ENCODE measurements around the gene SYT7.
A peak's percentile ranks its signal among the peaks of the same experiment; 100 is the strongest.

Gene SYT7

DNA sequence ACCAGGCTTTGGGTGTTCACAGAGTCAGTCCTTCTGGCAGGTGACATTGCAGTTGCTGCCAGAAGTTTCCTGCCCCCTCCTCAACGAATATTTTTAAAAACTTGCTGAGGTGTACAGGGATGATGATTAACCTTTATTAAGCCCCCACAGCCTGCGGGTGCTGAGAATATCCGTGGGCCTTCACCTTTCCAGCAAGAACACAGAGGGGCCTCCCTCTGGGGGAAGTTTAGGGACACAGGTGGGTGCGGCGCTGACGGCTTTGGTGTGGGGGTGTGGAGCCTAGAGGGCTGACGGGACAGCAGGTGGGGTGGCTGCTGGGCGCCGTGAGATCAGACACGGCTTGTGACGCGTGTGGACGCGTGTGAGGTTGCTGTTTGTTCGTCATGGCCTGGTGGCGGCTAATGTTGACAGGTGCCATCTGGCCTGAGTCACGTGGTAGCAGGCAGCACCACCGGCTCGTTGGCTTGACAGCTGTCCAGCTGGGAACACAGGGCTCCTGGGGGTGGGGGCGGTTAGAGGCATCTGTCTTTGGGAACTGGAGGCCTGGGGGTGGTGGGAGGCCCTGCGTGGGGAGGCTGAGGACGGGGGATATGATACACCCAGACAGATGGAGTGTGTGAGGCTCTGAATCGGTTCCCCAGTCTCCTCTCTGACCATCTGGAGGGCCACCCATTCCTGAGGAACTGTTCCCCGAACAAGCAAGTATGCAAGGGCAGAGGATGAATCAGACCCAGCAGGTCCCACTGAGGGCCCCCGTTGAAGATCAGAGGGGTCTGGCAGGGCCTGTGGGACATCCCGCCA lies 84.9 kb downstream of the SYT7 start:
- Histone ChIP-seq H3K9me3 (ENCODE audit: insufficient read depth, low read depth, low read length) (no peaks in the 10 kb centered on the region), H3K27me3 (ENCODE audit: insufficient read depth, low read length) (peaks cover 9% of the 10 kb centered on the region), H3K4me3 (ENCODE audit: low read length) (no peak overlapping the region), H3K36me3 (ENCODE audit: insufficient read depth, low read depth, low read length) (no peaks in the 10 kb centered on the region), H3K27ac (ENCODE audit: low read length) (no peak overlapping the region), H3K4me1 (ENCODE audit: insufficient read depth, low read length) (peaks cover 10% of the 10 kb centered on the region; the same call in 1 of the 2 replicates), H3K9ac (ENCODE audit: low read depth, low read length) (no peak overlapping the region)

DNA sequence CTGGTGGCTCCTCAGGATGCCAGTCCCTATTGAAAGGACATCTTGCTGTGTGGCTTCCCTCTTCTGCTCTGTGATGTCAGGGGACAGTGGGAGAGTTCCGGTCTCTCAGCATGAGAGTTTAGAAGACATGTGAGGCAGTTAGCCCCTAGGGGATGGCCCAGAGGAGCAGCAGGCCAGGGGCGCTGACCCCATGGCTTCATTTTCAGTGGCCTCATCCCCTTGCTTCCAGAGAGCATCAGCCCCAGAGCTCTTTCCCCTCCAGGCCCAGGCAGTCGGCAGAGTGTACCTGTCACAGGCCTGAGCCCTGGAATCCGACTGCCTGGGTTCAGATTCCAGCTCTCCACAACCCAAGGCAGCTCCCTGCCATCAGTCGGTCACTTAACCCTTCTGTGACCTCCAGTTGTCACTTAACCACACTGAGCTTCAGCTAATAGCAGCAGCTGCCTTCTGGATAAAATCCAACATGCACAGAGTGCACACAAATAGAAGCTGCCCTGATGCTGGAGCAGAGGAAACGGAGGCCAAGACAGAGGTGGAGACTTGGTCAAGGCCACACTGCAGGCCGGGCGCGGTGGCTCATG lies 86.4 kb downstream of the SYT7 start:
- Histone ChIP-seq H3K4me1 (ENCODE audit: insufficient read depth, low read length) (peaks cover 5% of the 10 kb centered on the region; the same call in 1 of the 2 replicates), H3K27me3 (ENCODE audit: insufficient read depth, low read length) (peaks cover 12% of the 10 kb centered on the region; the same call in 1 of the 2 replicates), H3K36me3 (ENCODE audit: insufficient read depth, low read depth, low read length) (no peaks in the 10 kb centered on the region), H3K4me3 (ENCODE audit: low read length) (no peak overlapping the region), H3K27ac (ENCODE audit: low read length) (no peak overlapping the region), H3K9me3 (ENCODE audit: insufficient read depth, low read depth, low read length) (no peaks in the 10 kb centered on the region), H3K9ac (ENCODE audit: low read depth, low read length) (no peak overlapping the region)

DNA sequence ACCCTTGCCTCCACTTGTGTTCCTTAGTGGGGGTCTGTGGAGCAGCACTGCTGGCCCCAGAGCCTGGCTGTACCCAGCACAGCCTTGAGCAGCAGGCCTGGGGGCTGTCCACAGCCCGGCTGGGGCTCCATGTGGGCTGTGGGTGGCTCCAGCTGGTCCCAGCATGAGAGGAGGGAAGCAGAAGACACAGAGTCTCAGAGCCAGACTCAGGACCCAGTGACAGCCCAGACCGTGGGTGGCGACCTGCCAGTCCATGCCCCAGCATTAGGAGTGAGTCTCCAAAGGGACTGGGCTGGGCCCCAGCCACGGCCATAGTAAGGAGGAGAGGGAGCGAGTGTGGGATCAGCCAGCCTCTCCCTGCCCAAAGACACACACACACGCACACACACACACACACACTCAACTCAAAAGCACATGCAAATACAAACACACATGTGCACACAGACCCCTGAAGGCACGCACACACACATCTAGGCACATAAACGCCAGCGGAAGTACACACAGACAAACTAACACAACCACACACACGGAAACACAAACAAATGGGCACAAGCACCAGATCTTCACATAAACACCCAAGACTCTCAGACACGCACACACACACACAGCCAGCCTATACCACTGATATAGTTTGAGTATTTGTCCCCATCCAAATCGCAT lies 89.0 kb downstream of the SYT7 start:
- Histone ChIP-seq H3K4me3 (ENCODE audit: low read length) (no peak overlapping the region), H3K36me3 (ENCODE audit: insufficient read depth, low read depth, low read length) (no peaks in the 10 kb centered on the region), H3K9me3 (ENCODE audit: insufficient read depth, low read depth, low read length) (no peaks in the 10 kb centered on the region), H3K27me3 (ENCODE audit: insufficient read depth, low read length) (peaks cover 12% of the 10 kb centered on the region; the same call in 1 of the 2 replicates), H3K4me1 (ENCODE audit: insufficient read depth, low read length) (peaks cover 13% of the 10 kb centered on the region; the same call in 1 of the 2 replicates), H3K9ac (ENCODE audit: low read depth, low read length) (no peak overlapping the region), H3K27ac (ENCODE audit: low read length) (no peak overlapping the region)

DNA sequence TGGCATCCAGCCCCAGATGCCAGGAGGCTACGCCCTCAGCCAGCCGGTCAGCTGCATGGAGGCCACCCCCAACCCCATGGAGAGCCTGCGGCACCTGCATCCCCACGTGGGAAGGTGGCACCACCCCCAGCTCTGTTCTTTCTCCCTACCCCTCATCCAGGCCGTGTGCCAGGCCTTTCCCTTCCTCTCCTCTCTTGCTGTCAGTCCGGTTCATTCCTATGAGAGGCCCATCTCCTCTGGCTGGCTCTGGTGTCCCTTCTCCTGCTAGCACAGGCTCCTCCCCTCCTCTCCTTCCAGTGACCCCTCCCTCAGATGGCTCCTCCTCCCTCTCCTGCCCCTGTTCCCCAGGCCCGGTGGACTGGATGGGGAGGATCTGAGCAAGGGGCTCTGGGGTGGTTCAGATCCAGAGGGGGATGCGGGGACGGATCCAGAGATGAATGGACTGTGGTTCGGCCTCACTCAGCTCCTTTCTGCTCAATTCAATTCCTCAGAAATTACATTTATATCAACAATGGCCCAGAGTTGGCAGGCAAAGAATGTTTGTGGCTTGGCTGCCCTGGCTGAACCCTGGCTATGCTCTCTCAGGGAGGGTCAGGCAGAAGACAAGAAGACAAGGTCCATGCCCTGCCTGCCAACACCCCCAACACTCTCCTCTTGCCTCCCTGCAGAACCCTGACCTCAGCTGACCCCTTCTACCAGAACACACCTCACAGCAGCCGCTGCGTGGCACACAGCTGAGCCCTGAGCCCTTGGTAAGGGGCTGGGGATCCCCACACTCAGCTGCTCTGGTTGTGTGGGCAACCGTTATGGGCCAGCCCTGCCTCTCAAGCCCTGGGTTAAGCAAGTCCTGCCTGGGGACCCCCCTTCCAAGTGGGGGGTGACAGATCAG lies 90.8 kb downstream of the SYT7 start:
- Histone ChIP-seq H3K4me3 (ENCODE audit: low read length) (no peak overlapping the region), H3K27ac (ENCODE audit: low read length) (no peak overlapping the region), H3K36me3 (ENCODE audit: insufficient read depth, low read depth, low read length) (no peaks in the 10 kb centered on the region), H3K9ac (ENCODE audit: low read depth, low read length) (no peak overlapping the region), H3K27me3 (ENCODE audit: insufficient read depth, low read length) (peaks cover 12% of the 10 kb centered on the region; the same call in 1 of the 2 replicates), H3K9me3 (ENCODE audit: insufficient read depth, low read depth, low read length) (no peaks in the 10 kb centered on the region), H3K4me1 (ENCODE audit: insufficient read depth, low read length) (peaks cover 13% of the 10 kb centered on the region; the same call in 1 of the 2 replicates)

DNA sequence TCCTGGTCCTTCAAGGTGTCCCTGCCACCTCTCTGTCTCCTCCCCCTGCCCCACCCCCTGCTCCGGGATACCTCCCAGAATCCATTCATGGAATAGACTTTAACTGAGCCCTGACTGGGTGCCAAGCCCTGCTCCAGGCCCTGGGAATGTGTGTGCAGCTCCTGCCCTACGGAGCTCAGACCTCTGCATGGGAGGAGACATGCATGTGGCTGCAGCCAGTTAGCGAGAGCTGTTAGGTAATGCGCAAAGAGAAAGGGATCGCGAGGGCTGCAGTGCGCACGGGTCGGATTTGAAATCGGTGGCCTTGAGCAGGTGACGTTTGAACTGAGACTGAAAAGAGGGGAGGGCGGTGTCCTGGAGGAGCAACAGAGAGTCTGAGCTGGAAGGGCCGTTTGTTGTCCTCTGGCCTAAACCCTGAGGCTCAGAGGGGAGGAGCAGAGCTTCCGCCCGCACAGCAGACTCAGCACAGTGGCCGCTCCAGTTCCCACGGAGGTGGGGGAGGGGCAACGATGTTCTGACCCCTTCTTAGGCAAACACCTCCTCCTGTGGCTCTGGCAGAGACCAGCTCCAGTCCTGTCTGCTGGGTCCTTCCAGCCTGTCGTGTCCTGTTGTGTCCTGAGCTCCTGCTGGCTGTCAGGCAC lies 92.1 kb downstream of the SYT7 start:
- H3K36me3 ChIP-seq (ENCODE audit: insufficient read depth, low read depth, low read length): no peaks in the 10 kb centered on the region
- no peak overlapping the region for H3K27ac ChIP-seq (ENCODE audit: low read length)
- peaks cover 12% of the 10 kb centered on the region; the same call in 1 of the 2 replicates for H3K27me3 ChIP-seq (ENCODE audit: insufficient read depth, low read length)
- H3K9me3 ChIP-seq (ENCODE audit: insufficient read depth, low read depth, low read length): no peaks in the 10 kb centered on the region
- H3K9ac ChIP-seq (ENCODE audit: low read depth, low read length): peak overlapping the region; percentile 17; the same call in 1 of the 2 replicates
- H3K4me1 ChIP-seq (ENCODE audit: insufficient read depth, low read length): peaks cover 13% of the 10 kb centered on the region; the same call in 1 of the 2 replicates
- peak overlapping the region; percentile 44 for H3K4me3 ChIP-seq (ENCODE audit: low read length)

- H3K4me1 ChIP-seq (ENCODE audit: insufficient read depth, low read length): peaks cover 13% of the 10 kb centered on the region; the same call in 1 of the 2 replicates
These were observed 93.4 kb downstream of the SYT7 start for GRCh38 chr11:61487342-61488025.

GRCh38 chr11:61486779-61487178 lies 94.1 kb downstream of the SYT7 start:
- peaks cover 13% of the 10 kb centered on the region; the same call in 1 of the 2 replicates for H3K4me1 ChIP-seq (ENCODE audit: insufficient read depth, low read length)
- no peak overlapping the region for H3K27ac ChIP-seq (ENCODE audit: low read length)
- peaks cover 12% of the 10 kb centered on the region; the same call in 1 of the 2 replicates for H3K27me3 ChIP-seq (ENCODE audit: insufficient read depth, low read length)
- H3K4me3 ChIP-seq (ENCODE audit: low read length): no peak overlapping the region
- no peaks in the 10 kb centered on the region for H3K9me3 ChIP-seq (ENCODE audit: insufficient read depth, low read depth, low read length)
- H3K36me3 ChIP-seq (ENCODE audit: insufficient read depth, low read depth, low read length): no peaks in the 10 kb centered on the region
- no peak overlapping the region for H3K9ac ChIP-seq (ENCODE audit: low read depth, low read length)

More at GRCh38 chr11:61487342-61488025, 93.4 kb downstream of the SYT7 start:
- Histone ChIP-seq H3K9ac (ENCODE audit: low read depth, low read length) (no peak overlapping the region), H3K27me3 (ENCODE audit: insufficient read depth, low read length) (peaks cover 12% of the 10 kb centered on the region; the same call in 1 of the 2 replicates), H3K36me3 (ENCODE audit: insufficient read depth, low read depth, low read length) (no peaks in the 10 kb centered on the region), H3K27ac (ENCODE audit: low read length) (no peak overlapping the region), H3K9me3 (ENCODE audit: insufficient read depth, low read depth, low read length) (no peaks in the 10 kb centered on the region), H3K4me3 (ENCODE audit: low read length) (no peak overlapping the region)

DNA sequence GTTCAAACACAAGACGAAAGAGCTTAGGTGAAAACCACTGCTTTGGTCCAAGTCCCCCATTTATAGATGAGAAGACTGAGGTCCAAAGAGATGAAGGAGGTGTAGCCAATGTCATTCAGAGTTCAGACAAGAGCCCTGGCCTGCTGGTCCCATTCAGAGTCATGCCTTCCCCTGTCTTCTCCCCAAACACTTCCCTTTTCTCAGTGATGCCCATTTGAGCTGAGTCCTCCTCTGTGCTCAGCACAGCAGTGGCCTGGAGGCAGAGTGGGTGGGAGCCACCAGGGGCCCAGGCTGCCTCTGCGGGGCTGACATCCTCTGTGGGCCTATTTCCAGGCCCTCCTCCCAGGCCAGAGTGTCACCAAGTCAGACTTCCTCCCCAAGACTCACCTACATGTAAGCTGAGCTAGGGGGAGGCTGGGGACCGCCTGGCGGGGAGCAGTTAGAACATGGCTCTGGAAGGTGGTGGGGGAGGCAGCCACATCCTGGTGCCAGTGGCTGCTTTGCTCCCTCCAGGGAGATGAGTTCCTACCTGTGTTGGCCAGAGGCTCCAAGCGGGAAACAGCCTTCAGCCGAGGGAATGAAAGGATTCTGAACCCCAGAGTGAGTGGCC lies 94.8 kb downstream of the SYT7 start:
- H3K4me3 ChIP-seq (ENCODE audit: low read length): no peak overlapping the region
- H3K9ac ChIP-seq (ENCODE audit: low read depth, low read length): no peak overlapping the region
- H3K27me3 ChIP-seq (ENCODE audit: insufficient read depth, low read length): peaks cover 12% of the 10 kb centered on the region; the same call in 1 of the 2 replicates
- peaks cover 13% of the 10 kb centered on the region; the same call in 1 of the 2 replicates for H3K4me1 ChIP-seq (ENCODE audit: insufficient read depth, low read length)
- H3K9me3 ChIP-seq (ENCODE audit: insufficient read depth, low read depth, low read length): no peaks in the 10 kb centered on the region
- H3K36me3 ChIP-seq (ENCODE audit: insufficient read depth, low read depth, low read length): no peaks in the 10 kb centered on the region
- no peak overlapping the region for H3K27ac ChIP-seq (ENCODE audit: low read length)

DNA sequence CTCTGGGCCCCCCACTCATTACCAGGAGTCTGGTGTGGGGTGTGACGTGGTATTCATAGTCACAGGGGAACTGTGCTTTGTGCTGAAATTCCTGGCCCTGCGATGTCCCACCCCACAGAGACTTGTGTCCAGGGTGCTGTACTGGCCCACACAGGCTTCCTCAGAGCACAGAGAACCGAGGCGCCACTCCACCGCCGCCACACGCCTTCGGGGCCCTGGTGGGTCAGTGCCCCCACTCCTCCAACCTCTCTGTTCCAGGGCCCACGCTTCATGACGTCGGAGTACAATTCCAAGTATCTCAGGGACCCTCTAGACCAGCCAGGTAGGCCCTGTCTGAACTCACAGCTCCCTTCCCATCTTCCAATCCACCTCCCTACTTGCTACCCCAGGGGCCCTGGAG lies 95.8 kb downstream of the SYT7 start:
- peaks cover 13% of the 10 kb centered on the region; the same call in 1 of the 2 replicates for H3K4me1 ChIP-seq (ENCODE audit: insufficient read depth, low read length)

DNA sequence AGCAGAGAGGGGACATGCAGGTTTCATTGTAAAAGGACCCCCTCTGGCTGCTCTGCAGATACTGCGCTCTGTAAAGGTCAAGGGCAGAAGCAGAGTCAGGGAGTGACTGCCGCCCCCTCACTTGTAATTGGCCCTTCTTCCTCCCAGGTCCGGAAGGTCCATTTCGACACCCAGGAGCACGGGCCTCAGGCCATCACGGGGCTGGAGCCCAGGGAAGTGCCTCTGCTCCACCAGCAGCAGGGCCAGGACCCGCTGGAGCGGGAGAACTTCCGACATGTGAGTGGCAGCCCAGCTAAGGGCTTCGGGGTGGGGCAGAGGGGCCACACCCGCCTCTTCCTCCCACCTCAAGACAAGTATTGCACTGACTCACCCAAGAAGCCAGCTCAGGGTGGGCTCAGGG lies 96.3 kb downstream of the SYT7 start:
- Histone ChIP-seq H3K9ac (ENCODE audit: low read depth, low read length) (no peak overlapping the region), H3K27ac (ENCODE audit: low read length) (no peak overlapping the region), H3K4me1 (ENCODE audit: insufficient read depth, low read length) (peaks cover 10% of the 10 kb centered on the region; the same call in 1 of the 2 replicates), H3K9me3 (ENCODE audit: insufficient read depth, low read depth, low read length) (no peaks in the 10 kb centered on the region), H3K4me3 (ENCODE audit: low read length) (no peak overlapping the region), H3K27me3 (ENCODE audit: insufficient read depth, low read length) (peaks cover 10% of the 10 kb centered on the region; the same call in 1 of the 2 replicates), H3K36me3 (ENCODE audit: insufficient read depth, low read depth, low read length) (no peaks in the 10 kb centered on the region)

More for the DNA sequence above, 95.8 kb downstream of the SYT7 start:
- Histone ChIP-seq H3K4me3 (ENCODE audit: low read length) (no peak overlapping the region), H3K9ac (ENCODE audit: low read depth, low read length) (no peak overlapping the region), H3K9me3 (ENCODE audit: insufficient read depth, low read depth, low read length) (no peaks in the 10 kb centered on the region), H3K27ac (ENCODE audit: low read length) (no peak overlapping the region), H3K36me3 (ENCODE audit: insufficient read depth, low read depth, low read length) (no peaks in the 10 kb centered on the region), H3K27me3 (ENCODE audit: insufficient read depth, low read length) (peaks cover 12% of the 10 kb centered on the region; the same call in 1 of the 2 replicates)

Measured in iPS-20b (cell line).